CD14-positive monocyte (primary cell): ENCODE results near the gene CEP250. TPM values are rescaled to one million over a fixed set of nuclear protein-coding genes. Genes with fewer than 3 reads are reported as not detected.
A peak's percentile ranks its signal among the peaks of the same experiment; 100 is the strongest.

ENCODE experiments used
- DNase-seq, 3 donors: peaks; one replicate each; pipeline ENCODE4 v3.0.0-alpha.2; 2011 to 2022
- H2AFZ ChIP-seq: 2 replicates; pipeline ENCODE4 v1.6.0; 2012; ENCODE audit warnings: mild to moderate bottlenecking, low read depth, low read length, inconsistent platforms; ENCODE audit not compliant: insufficient read depth, poor library complexity, severe bottlenecking
- H3K27ac ChIP-seq, 2 donors: 1 replicate in 1 of 2; 2 replicates in 1 of 2; pipeline ENCODE4 v1.5.1; 2012 to 2013; ENCODE audit warnings: low read length in 2 of 2, control low read depth in 1 of 2, inconsistent platforms in 1 of 2, low read depth in 1 of 2, mild to moderate bottlenecking in 1 of 2
- H3K27me3 ChIP-seq, 2 donors: one replicate each; pipeline versions ENCODE4 v1.6.0 to v1.6.1; 2011 to 2013; ENCODE audit warnings: low read length in 2 of 2; ENCODE audit not compliant: control insufficient read depth in 2 of 2, insufficient read depth in 2 of 2
- H3K36me3 ChIP-seq, 2 donors: replicated peaks in 1 of 2; 1 replicate in 1 of 2; 2 replicates in 1 of 2; pipeline versions ENCODE4 v1.5.1 to v1.6.1; 2012 to 2013; ENCODE audit warnings: low read length in 2 of 2, control low read depth in 1 of 2, inconsistent platforms in 1 of 2, mild to moderate bottlenecking in 1 of 2; ENCODE audit not compliant: insufficient read depth in 2 of 2, control insufficient read depth in 1 of 2
- H3K4me1 ChIP-seq, 2 donors: 1 replicate in 1 of 2; 2 replicates in 1 of 2; pipeline versions ENCODE4 v1.5.1 to v1.6.1; 2012 to 2013; ENCODE audit warnings: low read length in 2 of 2, control low read depth in 1 of 2, inconsistent platforms in 1 of 2, mild to moderate bottlenecking in 1 of 2, moderate library complexity in 1 of 2; ENCODE audit not compliant: insufficient read depth in 2 of 2, control insufficient read depth in 1 of 2
- H3K4me2 ChIP-seq: replicated peaks from 2 replicates; pipeline ENCODE3; 2012; ENCODE audit warnings: low read length, moderate library complexity, mild to moderate bottlenecking; ENCODE audit not compliant: poor library complexity, severe bottlenecking; ENCODE audit errors: extremely low read depth
- H3K4me3 ChIP-seq, 3 experiments: fragments of 200-600 bp in 1 of 3; sonication (generic) in 1 of 3; replicated peaks in 1 of 3; 1 replicate in 2 of 3; 2 replicates in 1 of 3; pipeline ENCODE4 v1.5.1; 2011 to 2013; ENCODE audit warnings: low read length in 3 of 3, mild to moderate bottlenecking in 3 of 3, control low read depth in 2 of 3, low read depth in 2 of 3, inconsistent platforms in 1 of 3, moderate library complexity in 1 of 3
- H3K79me2 ChIP-seq: 2 replicates; pipeline ENCODE4 v1.6.0; 2012; ENCODE audit warnings: mild to moderate bottlenecking, control low read depth, inconsistent platforms, low read length, moderate library complexity; ENCODE audit not compliant: insufficient read depth
- H3K9ac ChIP-seq: 2 replicates; pipeline ENCODE4 v1.6.0; 2017; ENCODE audit warnings: low read length, mild to moderate bottlenecking; ENCODE audit not compliant: insufficient read depth, poor library complexity, severe bottlenecking
- H3K9me3 ChIP-seq, 2 donors: replicated peaks in 1 of 2; 1 replicate in 1 of 2; 2 replicates in 1 of 2; pipeline versions ENCODE4 v1.5.1 to v1.6.1; 2012 to 2013; ENCODE audit warnings: low read length in 2 of 2, control low read depth in 1 of 2; ENCODE audit not compliant: control insufficient read depth in 1 of 2, insufficient read depth in 1 of 2
- H4K20me1 ChIP-seq: 2 replicates; pipeline ENCODE4 v1.6.0; 2012; ENCODE audit warnings: mild to moderate bottlenecking, low read length, control low read depth, moderate library complexity; ENCODE audit not compliant: insufficient read depth
- H3K27ac Mint-ChIP-seq, 7 donors: one replicate each; pipeline ENCODE4 v1.8.0; 2020; ENCODE audit warnings: mild to moderate bottlenecking in 7 of 7, mixed read lengths in 7 of 7, moderate library complexity in 6 of 7, inconsistent platforms in 2 of 7
- H3K27me3 Mint-ChIP-seq, 3 donors: one replicate each; pipeline ENCODE4 v1.8.0; 2021 to 2022; ENCODE audit warnings: low read depth in 3 of 3, mild to moderate bottlenecking in 3 of 3, mixed read lengths in 3 of 3, moderate library complexity in 3 of 3, inconsistent platforms in 1 of 3
- H3K36me3 Mint-ChIP-seq, 2 donors: one replicate each; pipeline ENCODE4 v1.8.0; 2020; ENCODE audit warnings: mixed read lengths in 2 of 2, inconsistent platforms in 1 of 2, mild to moderate bottlenecking in 1 of 2
- H3K4me1 Mint-ChIP-seq: one replicate; pipeline ENCODE4 v1.8.0; 2020; ENCODE audit warnings: mild to moderate bottlenecking, mixed read lengths
- H3K4me3 Mint-ChIP-seq, 2 donors: one replicate each; pipeline ENCODE4 v1.8.0; 2020; ENCODE audit warnings: mild to moderate bottlenecking in 2 of 2, mixed read lengths in 2 of 2, moderate library complexity in 1 of 2
- H3K9me3 Mint-ChIP-seq, 7 donors: one replicate each; pipeline ENCODE4 v1.8.0; 2020 to 2022; ENCODE audit warnings: mixed read lengths in 7 of 7, mild to moderate bottlenecking in 6 of 7, moderate library complexity in 6 of 7, inconsistent platforms in 2 of 7
- WGBS: methylation state at CpG from one replicate; pipeline ENCODE4 v1.1.5; 2013; ENCODE audit warnings: missing lambda C conversion rate; ENCODE audit not compliant: insufficient coverage; 5-methylcytosine and 5-hydroxymethylcytosine counted together
- intact Hi-C, 2 donors: fragments of 100-400 bp; cut with micrococcal nuclease; formaldehyde crosslinking; loops; one replicate each; pipeline versions ENCODE4 v1.15.0 to v1.15.1; 2023
- polyA plus RNA-seq, 3 donors: library from polyadenylated mRNA; depleted of rRNA in 1 of 3; unstranded in 2 of 3; stranded (reverse) in 1 of 3; fragments of 300-500 nt in 2 of 3; fragments of >200 nt in 1 of 3; fragmentation: Illumina TruSeq in 2 of 3; gene quantifications; 1 replicate in 2 of 3; 2 replicates in 1 of 3; pipeline ENCODE4 v1.2.3, GENCODE V29; 2012 to 2021
- TF ChIP-seq, protein P1 (sequence below): fragments of 200-600 bp; IDR thresholded peaks from one replicate; pipeline ENCODE4 v1.8.0; 2022; ENCODE audit warnings: antibody characterized with exemption, mild to moderate bottlenecking

The CEP250 gene
- polyA plus RNA-seq, 3 donors: 0.81 to 5.9 (median 1.2) TPM

DNA sequence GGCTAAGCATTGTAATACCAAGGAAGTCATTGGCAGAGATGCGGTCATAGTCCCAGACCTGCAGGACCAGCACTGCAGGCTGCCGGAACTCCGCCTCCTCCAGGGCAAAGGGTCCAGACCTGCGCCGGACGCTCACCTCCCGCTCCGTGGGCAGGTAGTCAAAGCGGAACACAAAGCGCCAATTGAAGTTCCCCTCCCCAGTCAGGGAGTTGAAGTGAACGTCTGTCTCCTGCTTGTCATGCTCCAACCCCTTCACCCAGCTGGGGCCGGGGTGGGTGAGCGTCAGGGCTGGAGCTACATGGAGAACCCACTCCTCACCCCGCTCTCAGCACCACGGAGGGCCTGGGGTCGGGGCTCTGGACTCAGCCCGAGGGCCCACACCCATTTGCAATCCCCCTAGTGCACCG is 104.7 kb downstream of the CEP250 start:
- WGBS: 84% methylated on average over 18 of the region's 18 CpGs
- Mint-ChIP-seq H3K9me3 (no peaks in the 10 kb centered on the region), H3K27me3 (peaks cover 0 to 3% (median 1%) of the 10 kb centered on the region in 3 donors), H3K36me3 (peaks cover 30 to 31% of the 10 kb centered on the region in 2 donors), H3K4me1 (no peaks in the 10 kb centered on the region), H3K4me3 (no peak overlapping the region), H3K27ac (peak overlapping the region in 1 of 7 donors; percentile 24)
- no peaks in the 10 kb centered on the region for H4K20me1 ChIP-seq
- TF ChIP-seq, protein P1, sequence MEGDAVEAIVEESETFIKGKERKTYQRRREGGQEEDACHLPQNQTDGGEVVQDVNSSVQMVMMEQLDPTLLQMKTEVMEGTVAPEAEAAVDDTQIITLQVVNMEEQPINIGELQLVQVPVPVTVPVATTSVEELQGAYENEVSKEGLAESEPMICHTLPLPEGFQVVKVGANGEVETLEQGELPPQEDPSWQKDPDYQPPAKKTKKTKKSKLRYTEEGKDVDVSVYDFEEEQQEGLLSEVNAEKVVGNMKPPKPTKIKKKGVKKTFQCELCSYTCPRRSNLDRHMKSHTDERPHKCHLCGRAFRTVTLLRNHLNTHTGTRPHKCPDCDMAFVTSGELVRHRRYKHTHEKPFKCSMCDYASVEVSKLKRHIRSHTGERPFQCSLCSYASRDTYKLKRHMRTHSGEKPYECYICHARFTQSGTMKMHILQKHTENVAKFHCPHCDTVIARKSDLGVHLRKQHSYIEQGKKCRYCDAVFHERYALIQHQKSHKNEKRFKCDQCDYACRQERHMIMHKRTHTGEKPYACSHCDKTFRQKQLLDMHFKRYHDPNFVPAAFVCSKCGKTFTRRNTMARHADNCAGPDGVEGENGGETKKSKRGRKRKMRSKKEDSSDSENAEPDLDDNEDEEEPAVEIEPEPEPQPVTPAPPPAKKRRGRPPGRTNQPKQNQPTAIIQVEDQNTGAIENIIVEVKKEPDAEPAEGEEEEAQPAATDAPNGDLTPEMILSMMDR: no peak
- H3K36me3 ChIP-seq: peaks cover 27 to 29% of the 10 kb centered on the region in 2 donors
- no peaks in the 10 kb centered on the region for H3K27me3 ChIP-seq
- H3K79me2 ChIP-seq: no peaks in the 10 kb centered on the region
- no peak overlapping the region for H3K4me2 ChIP-seq
- no peaks in the 10 kb centered on the region for H3K9me3 ChIP-seq
- DNase-seq: no peak
- no peak overlapping the region for H3K27ac ChIP-seq
- H3K4me3 ChIP-seq: no peak overlapping the region
- H3K4me1 ChIP-seq: no peaks in the 10 kb centered on the region
- intact Hi-C loops: no loop called here
- H3K9ac ChIP-seq: no peak overlapping the region
- no peak overlapping the region for H2AFZ ChIP-seq

DNA sequence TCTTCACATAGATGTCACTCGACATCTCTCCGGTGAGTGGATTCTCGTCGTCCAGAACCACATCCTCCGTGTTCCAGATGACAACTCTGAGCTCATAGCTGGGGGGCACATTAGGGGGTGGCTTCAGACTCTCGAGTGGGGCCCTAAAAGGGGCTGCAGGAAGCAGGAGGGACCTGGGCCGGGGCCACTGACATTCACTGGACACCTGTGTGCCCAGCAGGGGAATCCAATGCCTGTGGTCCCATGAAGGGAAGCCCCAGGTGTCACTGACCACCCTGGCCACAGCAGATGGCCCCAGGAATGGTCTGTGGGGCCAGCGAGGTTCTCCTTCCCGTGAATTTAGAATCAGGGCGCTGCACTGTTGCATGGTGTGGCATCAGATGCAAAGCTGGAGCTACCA is 105.1 kb downstream of the CEP250 start:
- Histone ChIP-seq H3K27me3 (no peaks in the 10 kb centered on the region), H3K9me3 (no peaks in the 10 kb centered on the region), H3K4me3 (no peak overlapping the region), H2AFZ (no peak overlapping the region), H3K36me3 (peaks cover 23 to 25% of the 10 kb centered on the region in 2 donors), H3K4me1 (no peaks in the 10 kb centered on the region), H4K20me1 (no peaks in the 10 kb centered on the region), H3K4me2 (no peak overlapping the region), H3K27ac (no peak overlapping the region), H3K79me2 (no peaks in the 10 kb centered on the region), H3K9ac (no peak overlapping the region)
- Mint-ChIP-seq H3K27me3 (peaks cover 0 to 3% (median 1%) of the 10 kb centered on the region in 3 donors), H3K4me1 (no peaks in the 10 kb centered on the region), H3K27ac (peak overlapping the region in 1 of 7 donors; percentile 24), H3K4me3 (no peak overlapping the region), H3K9me3 (no peaks in the 10 kb centered on the region), H3K36me3 (peaks cover 25 to 27% of the 10 kb centered on the region in 2 donors)
- TF ChIP-seq, protein P1: no peak
- intact Hi-C loops: no loop called here
- 81% methylated on average over 3 of the region's 10 CpGs for WGBS
- DNase-seq: no peak
